K562 (cell line): Measurements from ENCODE around the gene FOXO3. TPM values are rescaled to one million over a fixed set of nuclear protein-coding genes. Genes with fewer than 3 reads are reported as not detected.

Experiments used
- ARNT ChIP-seq, 2 experiments: fragments of 450-650 bp; IDR thresholded peaks; 2 replicates each; pipeline ENCODE4 v1.6.1; 2016; ENCODE audit warnings: mild to moderate bottlenecking in 1 of 2
- CC2D1A ChIP-seq: fragments of 450-650 bp; IDR thresholded peaks from 2 replicates; pipeline ENCODE4 v1.6.1; 2017; ENCODE audit warnings: mild to moderate bottlenecking
- ESRRA ChIP-seq: fragments of 450-650 bp; IDR thresholded peaks from 2 replicates; pipeline ENCODE4 v1.6.1; 2014; ENCODE audit warnings: low read depth, mild to moderate bottlenecking, moderate library complexity, borderline replicate concordance
- HDAC3 ChIP-seq: fragments of 450-650 bp; IDR thresholded peaks from 2 replicates; pipeline ENCODE4 v1.6.1; 2018; ENCODE audit warnings: borderline replicate concordance, mild to moderate bottlenecking, moderate library complexity; ENCODE audit not compliant: partially characterized antibody
- ILF3 ChIP-seq: fragments of 450-650 bp; IDR thresholded peaks from 2 replicates; pipeline ENCODE4 v1.6.1; 2018; ENCODE audit warnings: antibody characterized with exemption, mild to moderate bottlenecking, moderate library complexity, borderline replicate concordance
- KDM4B ChIP-seq, 2 experiments: fragments of 450-650 bp in 1 of 2; sonication (generic) in 1 of 2; IDR thresholded peaks; 2 replicates each; pipeline ENCODE4 v1.6.1; 2016 to 2017; ENCODE audit warnings: borderline replicate concordance in 2 of 2, antibody characterized with exemption in 1 of 2, low read depth in 1 of 2, mild to moderate bottlenecking in 1 of 2
- MCM3 ChIP-seq: fragments of 450-650 bp; IDR thresholded peaks from 2 replicates; pipeline ENCODE4 v1.6.1; 2016
- TEAD1 ChIP-seq, 2 experiments: fragments of 450-650 bp in 1 of 2; sonication (generic) in 1 of 2; formaldehyde crosslinking; IDR thresholded peaks; 2 replicates each; pipeline versions ENCODE4 v1.4.0 to v1.8.0; 2020 to 2022; ENCODE audit warnings: mild to moderate bottlenecking in 2 of 2, missing genetic modification reagents in 1 of 2
- TOE1 ChIP-seq, 2 experiments: fragments of 450-650 bp in 1 of 2; sonication (generic) in 1 of 2; formaldehyde crosslinking in 1 of 2; IDR thresholded peaks; 2 replicates each; pipeline versions ENCODE4 v1.7.1 to v1.8.0; 2016 to 2022; ENCODE audit warnings: borderline replicate concordance in 2 of 2, mild to moderate bottlenecking in 2 of 2, antibody characterized with exemption in 1 of 2, inconsistent platforms in 1 of 2, low read depth in 1 of 2, missing genetic modification reagents in 1 of 2, moderate library complexity in 1 of 2
- ZNF197 ChIP-seq: fragments of 200-800 bp; sonication (Bioruptor generic); IDR thresholded peaks from 2 replicates; pipeline ENCODE4 v1.6.1; 2016; ENCODE audit warnings: low read depth, missing genetic modification characterization, missing compliant biosample characterization
- ZNF76 ChIP-seq: fragments of 250-450 bp; sonication (Bioruptor Pico); IDR thresholded peaks from 2 replicates; pipeline ENCODE4 v1.4.0; 2020; ENCODE audit warnings: mild to moderate bottlenecking, moderate library complexity, borderline replicate concordance
- polyA plus RNA-seq, 8 experiments: library from polyadenylated mRNA; depleted of rRNA in 4 of 8; stranded (reverse) in 5 of 8; unstranded in 3 of 8; fragments of >200 nt; fragmentation: Nextera tagmentation in 2 of 8; fragmentation: Illumina TruSeq in 1 of 8; extraction: Ambion mirVana in 2 of 8; extraction: Trizol in 1 of 8; gene quantifications; 2 replicates each; pipeline versions ENCODE4 v1.2.1 to v1.2.3, GENCODE V29; 2011 to 2014; ENCODE audit warnings: inconsistent platforms in 1 of 8, missing spikeins in 1 of 8
- total RNA-seq, 7 experiments: library from RNA; depleted of rRNA in 6 of 7; stranded (reverse); fragments of >200 nt in 6 of 7; fragmentation: Illumina TruSeq in 2 of 7; extraction: Trizol in 2 of 7; gene quantifications; 2 replicates each; pipeline versions ENCODE4 v1.2.1 to v1.2.3, GENCODE V29; 2011 to 2021; ENCODE audit warnings: low replicate concordance in 1 of 7
- TF ChIP-seq, protein P1 (sequence below): sonication (generic); formaldehyde crosslinking; IDR thresholded peaks from 2 replicates; pipeline ENCODE4 v1.8.0; 2022; ENCODE audit warnings: missing genetic modification reagents, mild to moderate bottlenecking, borderline replicate concordance
- TF ChIP-seq, protein P2 (sequence below): fragments of 450-650 bp; IDR thresholded peaks from 2 replicates; pipeline ENCODE4 v1.6.1; 2017; ENCODE audit warnings: antibody characterized with exemption
- TF ChIP-seq, protein P3 (sequence below): sonication (generic); formaldehyde crosslinking; IDR thresholded peaks from 2 replicates; pipeline ENCODE4 v1.8.0; 2022; ENCODE audit warnings: mild to moderate bottlenecking, missing genetic modification reagents
- TF ChIP-seq, protein P4 (sequence below): fragments of 450-650 bp; formaldehyde crosslinking; conservative IDR thresholded peaks from 2 replicates; pipeline ENCODE4 v1.4.0; 2022; ENCODE audit warnings: mild to moderate bottlenecking, missing genetic modification characterization

FOXO3 gene
- total and polyA plus RNA-seq, 9 of the 15 experiments (the other 6 are each of a cell fraction or from before 2014, with no cell fraction given), result 3.0 to 14.6 (median 6.0) TPM

DNA sequence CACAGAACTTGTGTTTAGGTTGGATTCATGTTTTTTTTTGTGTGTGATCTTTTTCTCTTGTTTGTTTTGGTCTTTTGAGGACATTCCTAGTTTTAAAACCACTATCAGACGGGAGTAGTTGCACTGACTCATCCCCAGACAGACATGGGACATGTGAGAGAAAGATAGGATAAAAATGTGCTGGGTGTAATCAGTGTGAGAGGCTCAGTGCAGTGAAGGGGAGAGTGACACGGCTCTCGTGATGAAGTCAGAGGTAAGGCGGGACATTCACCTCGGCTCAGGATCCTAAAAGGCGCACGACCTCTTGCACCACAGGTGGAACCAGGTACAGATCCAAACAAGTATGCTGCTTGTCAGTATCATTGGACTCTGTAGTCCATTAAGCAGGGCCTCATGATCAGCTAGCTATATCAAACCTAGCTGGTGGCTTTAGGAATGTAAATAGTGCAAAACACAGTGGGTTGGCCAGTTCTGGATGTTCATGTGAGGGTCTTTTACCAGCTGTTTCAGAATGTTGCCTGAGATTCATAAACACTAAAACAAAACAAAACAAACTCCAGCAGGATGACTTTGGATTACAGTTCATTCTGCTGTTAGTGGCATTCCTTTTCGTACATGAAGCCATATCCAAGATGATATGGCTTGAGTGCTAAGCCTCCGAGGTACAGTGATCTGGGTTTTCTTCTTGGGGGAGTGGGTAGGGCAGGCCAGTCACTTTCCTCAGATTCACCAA is 18.0 kb downstream of the FOXO3 start (continued):
- TF ChIP-seq, protein P1, sequence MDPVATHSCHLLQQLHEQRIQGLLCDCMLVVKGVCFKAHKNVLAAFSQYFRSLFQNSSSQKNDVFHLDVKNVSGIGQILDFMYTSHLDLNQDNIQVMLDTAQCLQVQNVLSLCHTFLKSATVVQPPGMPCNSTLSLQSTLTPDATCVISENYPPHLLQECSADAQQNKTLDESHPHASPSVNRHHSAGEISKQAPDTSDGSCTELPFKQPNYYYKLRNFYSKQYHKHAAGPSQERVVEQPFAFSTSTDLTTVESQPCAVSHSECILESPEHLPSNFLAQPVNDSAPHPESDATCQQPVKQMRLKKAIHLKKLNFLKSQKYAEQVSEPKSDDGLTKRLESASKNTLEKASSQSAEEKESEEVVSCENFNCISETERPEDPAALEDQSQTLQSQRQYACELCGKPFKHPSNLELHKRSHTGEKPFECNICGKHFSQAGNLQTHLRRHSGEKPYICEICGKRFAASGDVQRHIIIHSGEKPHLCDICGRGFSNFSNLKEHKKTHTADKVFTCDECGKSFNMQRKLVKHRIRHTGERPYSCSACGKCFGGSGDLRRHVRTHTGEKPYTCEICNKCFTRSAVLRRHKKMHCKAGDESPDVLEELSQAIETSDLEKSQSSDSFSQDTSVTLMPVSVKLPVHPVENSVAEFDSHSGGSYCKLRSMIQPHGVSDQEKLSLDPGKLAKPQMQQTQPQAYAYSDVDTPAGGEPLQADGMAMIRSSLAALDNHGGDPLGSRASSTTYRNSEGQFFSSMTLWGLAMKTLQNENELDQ (CRISPR knock-in tag), result no peak
- TF ChIP-seq KDM4B (IDR thresholded peaks at IDR 0.05; ENCODE audit: borderline replicate concordance in 2 of 2, low read depth in 1 of 2) (no peak), MCM3 (no peak), CC2D1A (peak; percentile 82; the same call in 1 of the 2 replicates), ZNF197 (CRISPR knock-in tag) (peak; percentile 58; the same call in 1 of the 2 replicates), ESRRA (0 out of 2 replicates have a peak, but pooled peaks have one; percentile 29), ILF3 (no peak), TOE1 (IDR thresholded peaks at IDR 0.05; ENCODE audit: borderline replicate concordance) (peak; percentile 80), TOE1 (CRISPR knock-in tag; IDR thresholded peaks at IDR 0.05; ENCODE audit: borderline replicate concordance, low read depth) (no peak), ARNT (IDR thresholded peaks at IDR 0.05) (peak; percentile 82 to 90), TEAD1 (CRISPR knock-in tag; IDR thresholded peaks at IDR 0.05) (peak; percentile 36 to 77; a peak in 3 of 4 replicates), ZNF76 (no peak), HDAC3 (peak; percentile 98)
- TF ChIP-seq, protein P2, sequence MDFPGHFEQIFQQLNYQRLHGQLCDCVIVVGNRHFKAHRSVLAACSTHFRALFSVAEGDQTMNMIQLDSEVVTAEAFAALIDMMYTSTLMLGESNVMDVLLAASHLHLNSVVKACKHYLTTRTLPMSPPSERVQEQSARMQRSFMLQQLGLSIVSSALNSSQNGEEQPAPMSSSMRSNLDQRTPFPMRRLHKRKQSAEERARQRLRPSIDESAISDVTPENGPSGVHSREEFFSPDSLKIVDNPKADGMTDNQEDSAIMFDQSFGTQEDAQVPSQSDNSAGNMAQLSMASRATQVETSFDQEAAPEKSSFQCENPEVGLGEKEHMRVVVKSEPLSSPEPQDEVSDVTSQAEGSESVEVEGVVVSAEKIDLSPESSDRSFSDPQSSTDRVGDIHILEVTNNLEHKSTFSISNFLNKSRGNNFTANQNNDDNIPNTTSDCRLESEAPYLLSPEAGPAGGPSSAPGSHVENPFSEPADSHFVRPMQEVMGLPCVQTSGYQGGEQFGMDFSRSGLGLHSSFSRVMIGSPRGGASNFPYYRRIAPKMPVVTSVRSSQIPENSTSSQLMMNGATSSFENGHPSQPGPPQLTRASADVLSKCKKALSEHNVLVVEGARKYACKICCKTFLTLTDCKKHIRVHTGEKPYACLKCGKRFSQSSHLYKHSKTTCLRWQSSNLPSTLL, result no peak
- TF ChIP-seq, protein P3, sequence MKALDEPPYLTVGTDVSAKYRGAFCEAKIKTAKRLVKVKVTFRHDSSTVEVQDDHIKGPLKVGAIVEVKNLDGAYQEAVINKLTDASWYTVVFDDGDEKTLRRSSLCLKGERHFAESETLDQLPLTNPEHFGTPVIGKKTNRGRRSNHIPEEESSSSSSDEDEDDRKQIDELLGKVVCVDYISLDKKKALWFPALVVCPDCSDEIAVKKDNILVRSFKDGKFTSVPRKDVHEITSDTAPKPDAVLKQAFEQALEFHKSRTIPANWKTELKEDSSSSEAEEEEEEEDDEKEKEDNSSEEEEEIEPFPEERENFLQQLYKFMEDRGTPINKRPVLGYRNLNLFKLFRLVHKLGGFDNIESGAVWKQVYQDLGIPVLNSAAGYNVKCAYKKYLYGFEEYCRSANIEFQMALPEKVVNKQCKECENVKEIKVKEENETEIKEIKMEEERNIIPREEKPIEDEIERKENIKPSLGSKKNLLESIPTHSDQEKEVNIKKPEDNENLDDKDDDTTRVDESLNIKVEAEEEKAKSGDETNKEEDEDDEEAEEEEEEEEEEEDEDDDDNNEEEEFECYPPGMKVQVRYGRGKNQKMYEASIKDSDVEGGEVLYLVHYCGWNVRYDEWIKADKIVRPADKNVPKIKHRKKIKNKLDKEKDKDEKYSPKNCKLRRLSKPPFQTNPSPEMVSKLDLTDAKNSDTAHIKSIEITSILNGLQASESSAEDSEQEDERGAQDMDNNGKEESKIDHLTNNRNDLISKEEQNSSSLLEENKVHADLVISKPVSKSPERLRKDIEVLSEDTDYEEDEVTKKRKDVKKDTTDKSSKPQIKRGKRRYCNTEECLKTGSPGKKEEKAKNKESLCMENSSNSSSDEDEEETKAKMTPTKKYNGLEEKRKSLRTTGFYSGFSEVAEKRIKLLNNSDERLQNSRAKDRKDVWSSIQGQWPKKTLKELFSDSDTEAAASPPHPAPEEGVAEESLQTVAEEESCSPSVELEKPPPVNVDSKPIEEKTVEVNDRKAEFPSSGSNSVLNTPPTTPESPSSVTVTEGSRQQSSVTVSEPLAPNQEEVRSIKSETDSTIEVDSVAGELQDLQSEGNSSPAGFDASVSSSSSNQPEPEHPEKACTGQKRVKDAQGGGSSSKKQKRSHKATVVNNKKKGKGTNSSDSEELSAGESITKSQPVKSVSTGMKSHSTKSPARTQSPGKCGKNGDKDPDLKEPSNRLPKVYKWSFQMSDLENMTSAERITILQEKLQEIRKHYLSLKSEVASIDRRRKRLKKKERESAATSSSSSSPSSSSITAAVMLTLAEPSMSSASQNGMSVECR (CRISPR knock-in tag), result no peak
- TF ChIP-seq, protein P4, sequence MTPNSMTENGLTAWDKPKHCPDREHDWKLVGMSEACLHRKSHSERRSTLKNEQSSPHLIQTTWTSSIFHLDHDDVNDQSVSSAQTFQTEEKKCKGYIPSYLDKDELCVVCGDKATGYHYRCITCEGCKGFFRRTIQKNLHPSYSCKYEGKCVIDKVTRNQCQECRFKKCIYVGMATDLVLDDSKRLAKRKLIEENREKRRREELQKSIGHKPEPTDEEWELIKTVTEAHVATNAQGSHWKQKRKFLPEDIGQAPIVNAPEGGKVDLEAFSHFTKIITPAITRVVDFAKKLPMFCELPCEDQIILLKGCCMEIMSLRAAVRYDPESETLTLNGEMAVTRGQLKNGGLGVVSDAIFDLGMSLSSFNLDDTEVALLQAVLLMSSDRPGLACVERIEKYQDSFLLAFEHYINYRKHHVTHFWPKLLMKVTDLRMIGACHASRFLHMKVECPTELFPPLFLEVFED (CRISPR knock-in tag), result 0 out of 2 replicates have a peak, but pooled peaks have one; percentile 14
